Endometrial microvascular endothelial cells (primary cell): ENCODE measurements around the gene SNX27. TPM values are rescaled to one million over a fixed set of nuclear protein-coding genes. Genes with fewer than 3 reads are reported as not detected.

Experiments
- in situ Hi-C: cut with HindIII; loops from 2 replicates; pipeline ENCODE4 v1.10.0; 2017; ENCODE audit warnings: low sequenced_read_pairs, low pct_unique_long_range_greater_than_20kb; ENCODE audit errors: inconsistent ontology term
- total RNA-seq: library from RNA; depleted of rRNA; stranded (reverse); fragments of >200 nt; gene quantifications from one replicate; pipeline ENCODE4 v1.2.3, GENCODE V29; 2015; ENCODE audit errors: inconsistent ontology term

The SNX27 gene
- 15.9 TPM for total RNA-seq

DNA sequence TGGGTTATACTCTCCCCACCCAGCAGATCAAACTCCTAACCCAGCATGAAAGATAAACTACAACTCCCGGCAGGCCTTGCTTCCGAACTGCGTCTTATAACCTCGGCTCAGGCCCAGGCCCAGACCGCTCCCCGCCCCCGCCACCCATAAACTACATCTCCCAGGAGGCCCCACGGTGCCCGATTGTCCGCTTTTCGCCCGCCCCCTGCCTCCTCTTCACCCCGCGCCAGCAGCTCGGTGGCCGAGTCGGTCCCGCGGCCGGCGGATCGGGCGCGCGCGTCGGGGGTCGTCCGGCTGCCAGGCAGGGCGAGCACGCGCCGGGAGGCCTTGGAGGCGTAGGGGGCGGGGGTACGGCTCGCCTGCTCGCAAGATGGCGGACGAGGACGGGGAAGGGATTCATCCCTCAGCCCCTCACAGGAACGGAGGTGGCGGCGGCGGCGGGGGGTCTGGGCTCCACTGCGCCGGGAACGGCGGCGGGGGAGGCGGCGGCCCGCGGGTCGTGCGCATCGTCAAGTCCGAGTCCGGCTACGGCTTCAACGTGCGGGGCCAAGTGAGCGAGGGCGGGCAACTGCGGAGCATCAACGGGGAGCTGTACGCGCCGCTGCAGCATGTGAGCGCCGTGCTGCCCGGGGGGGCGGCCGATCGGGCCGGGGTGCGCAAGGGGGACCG is at the start of gene SNX27:
Gene SNX27, plus strand, starts transcription at position 219 of the 669 bp plus-strand sequence. Its CDS starts 152 bp downstream, at position 371.
- in situ Hi-C loops: no loop called here

- in situ Hi-C loops: no loop called here
Measured at GRCh38 chr1:151562661-151563060, 49.2 kb upstream of the SNX27 start.

DNA sequence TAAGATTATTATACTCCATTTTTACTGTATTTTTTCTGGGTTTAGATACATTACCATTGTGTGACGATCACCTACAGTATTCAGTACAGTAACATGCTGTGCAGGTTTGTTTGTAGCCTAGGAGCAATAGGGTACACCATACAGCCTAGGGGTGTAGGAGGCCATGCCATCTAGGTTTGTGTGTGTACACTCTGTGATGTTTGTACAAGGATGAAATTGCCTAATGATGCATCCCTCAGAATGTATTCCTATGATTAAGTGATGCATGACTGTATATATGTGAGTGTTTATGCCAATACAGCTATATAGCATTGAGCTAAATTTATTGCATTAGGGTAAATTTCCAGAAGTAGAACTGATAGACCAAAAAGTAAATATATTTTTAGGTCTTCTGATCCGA is 48.5 kb upstream of the SNX27 start:
- in situ Hi-C loops: no loop called here

GRCh38 chr1:151565502-151566189 is 46.2 kb upstream of the SNX27 start:
- in situ Hi-C loops: no loop called here

DNA sequence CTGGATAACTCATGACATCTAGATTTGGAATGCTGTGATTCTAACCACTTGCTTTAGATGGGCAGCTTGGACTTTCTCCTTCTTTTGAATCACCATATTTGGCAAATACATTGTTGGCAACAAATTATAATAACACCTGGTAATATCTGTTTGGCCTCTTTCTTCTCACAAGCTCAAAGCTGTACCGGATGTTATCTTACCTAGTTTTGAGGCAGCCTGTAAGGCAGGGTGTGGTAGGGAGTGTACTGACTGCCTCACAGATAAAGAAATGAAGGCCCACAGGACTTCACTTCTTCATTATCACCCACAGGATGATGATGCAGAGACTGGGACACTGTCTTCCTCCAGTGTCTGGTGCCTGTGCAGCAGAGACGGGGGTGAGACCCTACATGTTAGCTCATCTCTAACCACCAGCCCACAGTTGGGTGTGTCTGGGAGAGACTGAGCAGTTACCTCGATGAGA is 43.2 kb upstream of the SNX27 start:
- in situ Hi-C loops: no loop called here

- in situ Hi-C loops: no loop called here
Measured at GRCh38 chr1:151570819-151571218, 41.0 kb upstream of the SNX27 start.

DNA sequence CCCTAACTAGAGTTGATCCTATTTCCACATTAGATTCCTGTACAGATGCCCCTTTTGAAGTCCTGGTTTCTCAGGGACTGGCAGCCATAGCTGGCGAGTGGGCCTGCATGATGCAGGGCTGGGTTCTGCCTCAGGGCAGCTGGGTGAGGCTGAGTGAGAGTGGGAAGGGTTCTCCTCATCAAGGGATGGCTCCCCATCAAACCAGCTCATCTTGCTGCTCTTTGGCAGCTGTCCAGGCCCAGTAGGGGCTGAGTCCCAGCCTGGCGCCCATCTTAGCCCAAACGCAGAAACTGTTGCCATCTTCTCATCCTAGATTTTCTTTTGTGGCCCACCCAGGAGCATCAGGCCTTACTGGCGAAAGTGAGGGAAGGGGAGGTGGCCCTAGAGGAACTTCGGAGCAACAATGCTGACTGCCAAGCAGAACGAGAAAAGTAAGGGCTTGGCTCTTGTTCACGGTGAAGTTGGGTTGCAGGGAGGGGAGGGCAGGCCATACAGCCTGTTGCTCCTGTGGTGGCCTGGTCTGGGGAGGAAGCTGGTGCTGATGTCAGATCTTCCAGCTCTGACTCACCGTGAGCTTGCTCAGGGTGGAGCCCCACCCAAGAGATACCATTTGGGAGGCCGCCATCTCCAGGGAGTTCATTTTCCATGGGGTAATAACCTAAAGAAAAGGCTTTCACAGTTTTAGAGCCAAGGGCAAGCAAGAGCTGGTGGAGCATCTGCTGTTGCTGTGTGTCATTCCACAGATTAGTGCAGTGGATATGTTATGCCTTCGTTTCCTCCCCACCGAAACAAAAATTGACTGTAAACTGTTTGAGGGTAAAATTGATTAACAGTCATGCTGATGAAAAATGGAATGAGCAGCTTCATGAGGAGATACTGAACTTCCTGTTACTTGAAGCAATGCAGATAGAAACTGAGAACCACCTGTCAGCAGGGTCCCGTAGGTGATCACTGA is 37.0 kb upstream of the SNX27 start:
- in situ Hi-C loops: no loop called here

GRCh38 chr1:151577173-151577572 is 34.7 kb upstream of the SNX27 start:
- in situ Hi-C loops: no loop called here

DNA sequence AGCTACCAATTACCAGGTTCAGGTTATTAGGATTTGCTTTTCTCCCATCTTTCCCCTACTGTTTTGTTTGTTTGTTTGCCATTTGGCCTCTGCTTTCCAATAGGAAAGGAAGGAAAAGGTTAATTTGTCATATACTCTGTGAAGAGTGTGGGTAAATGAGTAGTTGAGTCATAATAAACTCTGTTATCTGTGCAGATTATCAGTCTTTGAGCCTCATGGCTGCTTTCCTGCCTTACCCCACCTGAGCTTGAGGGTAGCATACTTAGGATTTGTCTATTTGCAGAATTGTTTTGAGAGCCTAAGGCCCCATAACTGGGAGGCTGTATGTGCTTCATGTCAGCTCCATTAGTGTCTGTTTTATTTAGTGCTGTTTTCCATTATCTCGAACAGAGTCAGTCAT is 32.9 kb upstream of the SNX27 start:
- in situ Hi-C loops: no loop called here

DNA sequence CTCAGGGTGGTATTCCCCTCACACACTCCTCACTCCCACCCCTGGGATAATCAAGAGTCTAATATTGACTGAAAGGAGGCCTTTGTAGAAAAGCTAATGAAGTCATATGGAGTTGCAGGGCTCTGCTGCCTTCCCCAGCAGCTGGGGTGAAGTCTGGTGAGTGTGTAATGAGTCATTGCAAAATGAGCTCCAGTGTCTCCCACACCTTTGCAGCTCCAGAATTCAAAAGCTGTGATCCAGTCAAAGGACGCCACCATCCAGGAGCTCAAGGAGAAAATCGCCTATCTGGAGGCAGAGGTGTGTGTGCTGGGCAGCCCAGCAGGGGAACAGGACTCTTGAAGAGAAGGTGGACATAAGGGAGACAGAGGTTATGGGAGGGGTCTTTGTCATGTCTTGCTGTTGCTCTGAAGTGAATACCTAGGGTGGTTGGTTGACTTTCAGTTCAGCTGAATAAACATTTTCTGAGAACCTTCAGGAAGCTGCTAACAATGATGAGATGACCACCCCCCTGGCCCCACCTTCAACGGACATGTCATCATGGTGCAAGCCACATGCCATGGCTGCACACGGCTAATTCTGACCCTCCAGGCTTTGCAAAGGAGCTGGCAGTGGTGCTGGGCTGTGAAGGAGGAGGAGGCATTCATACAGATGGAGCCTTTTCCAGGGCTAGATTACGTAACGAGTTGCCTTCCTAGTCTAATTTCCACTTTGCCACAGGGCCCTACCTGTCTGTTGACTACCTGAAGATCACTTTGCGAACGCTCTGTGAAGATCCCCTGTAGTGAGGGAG is 32.2 kb upstream of the SNX27 start:
- in situ Hi-C loops: no loop called here

DNA sequence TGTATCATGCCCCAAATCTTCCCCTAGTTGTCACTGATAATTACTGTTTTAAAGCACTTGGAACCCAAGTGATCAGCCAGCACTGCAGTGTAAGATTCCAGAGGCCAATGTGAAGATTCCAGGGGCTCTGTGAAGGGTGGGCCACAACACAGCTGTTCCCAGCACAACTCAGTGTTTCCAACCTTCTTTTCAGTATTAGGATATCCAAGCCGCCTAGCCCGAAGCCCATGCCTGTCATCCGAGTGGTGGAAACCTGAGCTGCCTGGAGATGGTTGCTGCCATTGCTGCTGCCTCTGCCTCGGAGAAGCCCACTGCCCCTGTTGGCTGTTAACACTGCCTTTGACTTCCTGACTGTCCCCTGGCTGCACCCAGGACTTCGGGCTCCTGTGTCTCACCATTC is 30.4 kb upstream of the SNX27 start:
- in situ Hi-C loops: no loop called here

- in situ Hi-C loops: no loop called here
Measured at GRCh38 chr1:151581921-151582320, 29.9 kb upstream of the SNX27 start.

DNA sequence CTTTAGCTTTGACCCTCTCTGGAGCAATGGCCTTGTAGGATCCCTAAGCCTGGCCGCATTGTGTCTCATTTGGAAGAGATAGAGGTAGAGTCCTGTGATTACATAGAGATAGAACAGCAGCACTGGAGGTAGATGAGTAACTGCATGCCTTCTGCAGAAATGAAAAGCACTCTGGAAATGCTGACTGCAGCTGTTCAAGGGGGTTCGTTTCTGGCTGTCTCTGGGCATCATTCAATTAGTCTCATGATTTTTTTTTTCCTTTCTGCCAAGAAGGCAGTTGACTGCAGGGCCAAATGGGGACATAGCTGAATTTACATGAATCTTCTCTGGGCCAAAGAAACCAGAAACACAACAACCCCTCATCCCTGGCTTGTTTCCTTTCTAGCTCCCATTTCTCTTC is 28.1 kb upstream of the SNX27 start:
- in situ Hi-C loops: no loop called here

DNA sequence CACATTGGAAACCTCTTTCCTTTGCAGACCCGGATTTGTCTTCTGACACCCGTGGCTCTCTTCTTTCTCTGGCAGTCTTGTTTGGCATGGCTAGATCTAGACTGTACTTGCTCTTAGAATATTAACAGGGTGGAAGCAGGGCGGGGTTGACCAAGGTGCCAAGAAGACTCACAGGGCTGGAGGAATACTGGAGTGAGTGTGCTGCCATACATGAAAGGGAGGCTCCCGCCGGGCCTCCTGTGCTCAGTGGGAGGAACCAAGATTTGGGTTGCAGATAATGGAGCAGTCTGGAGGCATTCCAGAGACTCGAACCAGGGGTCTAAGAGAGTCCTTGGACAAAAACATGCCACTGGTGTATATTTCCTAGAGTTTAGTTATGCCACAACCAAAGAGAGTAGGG is 27.6 kb upstream of the SNX27 start:
- in situ Hi-C loops: no loop called here

GRCh38 chr1:151584780-151585179 is 27.1 kb upstream of the SNX27 start:
- in situ Hi-C loops: no loop called here

- in situ Hi-C loops: no loop called here
Measured at GRCh38 chr1:151585622-151586021, 26.2 kb upstream of the SNX27 start.

GRCh38 chr1:151590961-151591360 is 20.9 kb upstream of the SNX27 start:
- in situ Hi-C loops: no loop called here

DNA sequence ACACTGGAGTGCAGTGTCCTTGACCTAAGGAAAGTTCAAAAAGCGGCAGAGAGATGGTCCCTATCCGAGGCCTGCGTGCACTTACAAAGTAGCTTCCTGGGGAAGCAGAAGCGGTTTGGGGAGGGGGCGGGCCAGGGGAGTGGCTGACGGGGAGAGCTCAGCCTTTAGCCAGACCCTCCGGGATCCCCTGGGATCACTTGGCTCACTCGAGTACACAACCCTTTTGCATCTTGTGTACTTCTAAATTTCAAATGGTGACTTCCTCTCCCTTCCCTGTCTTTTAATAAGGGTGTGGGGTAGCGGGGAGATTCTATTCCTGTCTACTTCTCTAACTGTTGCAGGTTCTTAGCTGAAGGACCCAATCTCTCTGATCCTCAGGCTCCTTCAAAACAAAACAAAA is 18.1 kb upstream of the SNX27 start:
- in situ Hi-C loops: no loop called here

GRCh38 chr1:151594143-151594625 is 17.7 kb upstream of the SNX27 start:
- in situ Hi-C loops: no loop called here
